Keratinocyte (primary cell): ENCODE measurements around the gene E2F3. TPM values are rescaled to one million over a fixed set of nuclear protein-coding genes. Genes with fewer than 3 reads are reported as not detected.

Source experiments
- DNase-seq: peaks from one replicate; pipeline ENCODE4 v3.0.0-alpha.2; 2011; ENCODE audit warnings: low read depth, missing footprints, low spot score
- FAIRE-seq: peaks from 2 replicates; lab custom pipeline; 2011; peaks lifted over from hg19 to GRCh38; lab: Jason Lieb, UNC
- H2AFZ ChIP-seq: 2 replicates; pipeline ENCODE4 v1.6.0; 2012; ENCODE audit warnings: low read length, control low read depth, inconsistent platforms; ENCODE audit not compliant: control insufficient read depth
- H3K27ac ChIP-seq: 2 replicates; pipeline ENCODE4 v1.5.1; 2011; ENCODE audit warnings: low read length; ENCODE audit not compliant: control insufficient read depth, insufficient read depth
- H3K27me3 ChIP-seq: 3 replicates; pipeline ENCODE4 v1.6.0; 2011; ENCODE audit warnings: low read length; ENCODE audit not compliant: control insufficient read depth, insufficient read depth; ENCODE audit errors: extremely low read depth
- H3K36me3 ChIP-seq, 2 experiments: 2 replicates in 1 of 2; 3 replicates in 1 of 2; pipeline ENCODE4 v1.5.1; 2011; ENCODE audit warnings: low read length in 2 of 2, mild to moderate bottlenecking in 1 of 2; ENCODE audit not compliant: control insufficient read depth in 2 of 2, insufficient read depth in 2 of 2; ENCODE audit errors: extremely low read depth in 1 of 2
- H3K4me1 ChIP-seq: 3 replicates; pipeline ENCODE4 v1.5.1; 2011; ENCODE audit warnings: low read length; ENCODE audit not compliant: control insufficient read depth, insufficient read depth; ENCODE audit errors: extremely low read depth
- H3K4me2 ChIP-seq: 3 replicates; pipeline ENCODE4 v1.6.0; 2011; ENCODE audit warnings: low read depth, low read length; ENCODE audit not compliant: control insufficient read depth, insufficient read depth; ENCODE audit errors: extremely low read depth
- H3K4me3 ChIP-seq, 3 experiments: fragments of 200-600 bp in 1 of 3; sonication (generic) in 1 of 3; 2 replicates in 2 of 3; 3 replicates in 1 of 3; pipeline ENCODE4 v1.5.1; 2011 to 2016; ENCODE audit warnings: low read length in 3 of 3, mild to moderate bottlenecking in 3 of 3, control low read depth in 2 of 3, inconsistent platforms in 1 of 3, low read depth in 1 of 3, mixed read lengths in 1 of 3, mixed run types in 1 of 3, moderate library complexity in 1 of 3; ENCODE audit not compliant: control insufficient read depth in 2 of 3, insufficient read depth in 2 of 3; ENCODE audit errors: extremely low read depth in 1 of 3
- H3K79me2 ChIP-seq: 2 replicates; pipeline ENCODE4 v1.6.0; 2012; ENCODE audit warnings: low read length; ENCODE audit not compliant: control insufficient read depth, insufficient read depth
- H3K9ac ChIP-seq: 3 replicates; pipeline ENCODE4 v1.6.0; 2011; ENCODE audit warnings: low read length; ENCODE audit not compliant: control insufficient read depth, insufficient read depth; ENCODE audit errors: extremely low read depth
- H3K9me1 ChIP-seq: 3 replicates; pipeline ENCODE4 v1.6.0; 2011; ENCODE audit warnings: low read length; ENCODE audit not compliant: control insufficient read depth, insufficient read depth; ENCODE audit errors: extremely low read depth
- H3K9me3 ChIP-seq: 2 replicates; pipeline ENCODE4 v1.5.1; 2012; ENCODE audit warnings: low read depth, low read length; ENCODE audit not compliant: control insufficient read depth
- H4K20me1 ChIP-seq: 3 replicates; pipeline ENCODE4 v1.6.0; 2011; ENCODE audit warnings: low read length; ENCODE audit not compliant: control insufficient read depth, insufficient read depth; ENCODE audit errors: extremely low read depth
- EZH2 ChIP-seq: IDR thresholded peaks from one replicate; pipeline ENCODE4 v1.6.1; 2012; ENCODE audit warnings: inconsistent platforms, mild to moderate bottlenecking, low read length, moderate library complexity
- dilution Hi-C: fragments of 300-500 bp; cut with MboI; formaldehyde crosslinking; loops from one replicate; pipeline ENCODE4 v1.7.0; 2020; ENCODE audit warnings: low sequenced_read_pairs; ENCODE audit not compliant: extremely low pct_ligation_motif_present
- polyA plus RNA-seq, 5 experiments: library from polyadenylated mRNA; depleted of rRNA in 3 of 5; stranded (reverse) in 3 of 5; stranded (forward) in 1 of 5; unstranded in 1 of 5; fragments of >200 nt; gene quantifications; 1 replicate in 1 of 5; 2 replicates in 3 of 5; 3 replicates in 1 of 5; pipeline versions ENCODE4 v1.2.1 to v1.2.3, GENCODE V29; 2011 to 2012; ENCODE audit warnings: missing spikeins in 2 of 5, low read depth in 1 of 5, low replicate concordance in 1 of 5
- TF ChIP-seq, protein P1 (sequence below), 3 experiments: IDR thresholded peaks in 1 of 3; conservative IDR thresholded peaks in 1 of 3; optimal IDR thresholded peaks in 1 of 3; 2 replicates in 2 of 3; 3 replicates in 1 of 3; pipeline versions ENCODE3 to v1.5.1; 2011; ENCODE audit warnings: low read length in 3 of 3, mild to moderate bottlenecking in 3 of 3, moderate library complexity in 2 of 3, control low read depth in 1 of 3, inconsistent platforms in 1 of 3; ENCODE audit not compliant: insufficient read depth in 2 of 3; ENCODE audit errors: extremely low read depth in 1 of 3

E2F3 gene
- polyA plus RNA-seq, 1 donor (not counting 4 experiments of a cell fraction or from before 2014, with no cell fraction given), result 14.6 TPM

DNA sequence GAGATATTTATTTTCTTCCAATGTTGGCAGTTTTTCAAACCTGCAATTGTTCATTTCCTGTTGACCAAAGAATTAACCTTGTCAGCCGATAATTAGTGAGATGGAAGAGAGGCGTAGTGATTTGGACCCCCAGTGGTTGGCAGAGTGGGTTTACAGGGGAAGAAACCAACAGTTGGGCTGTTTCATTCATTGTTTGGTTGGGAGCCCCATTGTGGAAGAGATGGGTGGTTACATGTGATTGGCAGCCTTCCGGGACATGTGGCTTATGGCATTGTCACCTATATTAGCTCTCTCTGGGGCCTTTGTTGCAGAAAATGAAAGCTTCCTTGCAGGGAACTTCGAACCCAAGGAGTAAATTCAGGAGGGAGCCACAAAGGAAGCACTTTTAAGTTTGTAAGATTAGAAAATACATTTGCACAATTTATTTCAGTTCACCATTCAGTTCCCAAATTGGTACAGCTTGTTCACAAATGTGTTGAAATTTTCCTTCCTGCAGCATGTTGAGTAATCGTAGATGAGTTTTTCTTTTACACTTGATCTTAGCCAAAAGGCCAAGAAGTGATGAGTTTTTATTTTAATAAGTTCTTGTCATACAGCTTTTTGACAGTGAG is 82.3 kb downstream of the E2F3 start:
- Histone ChIP-seq H3K27me3 (no peaks in the 10 kb centered on the region), H3K9me3 (no peaks in the 10 kb centered on the region), H3K4me2 (no peak overlapping the region), H3K27ac (no peak overlapping the region), H3K4me1 (no peaks in the 10 kb centered on the region), H3K4me3 (no peak overlapping the region), H3K9me1 (no peaks in the 10 kb centered on the region), H3K9ac (no peak overlapping the region), H2AFZ (no peak overlapping the region), H3K79me2 (peaks cover 7% of the 10 kb centered on the region), H4K20me1 (no peaks in the 10 kb centered on the region), H3K36me3 (peaks cover 19 to 34% of the 10 kb centered on the region in 2 experiments)
- dilution Hi-C loops, result no loop called here
- no peak for FAIRE-seq
- TF ChIP-seq EZH2, result no peak
- TF ChIP-seq, protein P1, sequence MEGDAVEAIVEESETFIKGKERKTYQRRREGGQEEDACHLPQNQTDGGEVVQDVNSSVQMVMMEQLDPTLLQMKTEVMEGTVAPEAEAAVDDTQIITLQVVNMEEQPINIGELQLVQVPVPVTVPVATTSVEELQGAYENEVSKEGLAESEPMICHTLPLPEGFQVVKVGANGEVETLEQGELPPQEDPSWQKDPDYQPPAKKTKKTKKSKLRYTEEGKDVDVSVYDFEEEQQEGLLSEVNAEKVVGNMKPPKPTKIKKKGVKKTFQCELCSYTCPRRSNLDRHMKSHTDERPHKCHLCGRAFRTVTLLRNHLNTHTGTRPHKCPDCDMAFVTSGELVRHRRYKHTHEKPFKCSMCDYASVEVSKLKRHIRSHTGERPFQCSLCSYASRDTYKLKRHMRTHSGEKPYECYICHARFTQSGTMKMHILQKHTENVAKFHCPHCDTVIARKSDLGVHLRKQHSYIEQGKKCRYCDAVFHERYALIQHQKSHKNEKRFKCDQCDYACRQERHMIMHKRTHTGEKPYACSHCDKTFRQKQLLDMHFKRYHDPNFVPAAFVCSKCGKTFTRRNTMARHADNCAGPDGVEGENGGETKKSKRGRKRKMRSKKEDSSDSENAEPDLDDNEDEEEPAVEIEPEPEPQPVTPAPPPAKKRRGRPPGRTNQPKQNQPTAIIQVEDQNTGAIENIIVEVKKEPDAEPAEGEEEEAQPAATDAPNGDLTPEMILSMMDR (optimal IDR thresholded peaks at IDR 0.05 in 1 of 3, IDR thresholded peaks at IDR 0.05 in 1 of 3, conservative IDR thresholded peaks at IDR 0.05 in 1 of 3; ENCODE audit: extremely low read depth in 1 of 3, insufficient read depth in 2 of 3, low read length in 3 of 3), result no peak
- DNase-seq, result no peak

DNA sequence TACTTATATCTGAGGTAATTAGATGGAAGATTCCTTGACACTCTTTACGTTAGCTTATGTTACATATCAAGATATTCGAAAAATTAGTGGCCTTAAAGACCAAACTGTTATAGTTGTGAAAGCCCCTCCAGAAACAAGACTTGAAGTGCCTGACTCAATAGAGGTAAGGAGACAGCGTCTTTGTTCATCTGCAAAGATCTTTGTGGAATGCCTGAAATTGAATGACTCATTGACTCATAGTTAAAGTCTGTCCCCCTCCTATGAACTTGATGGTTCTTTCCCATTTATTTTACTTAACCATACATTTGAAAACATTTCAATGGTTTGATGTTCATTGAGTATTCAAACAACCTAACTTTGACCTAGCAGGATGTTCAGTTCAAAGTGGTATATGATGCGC is 85.0 kb downstream of the E2F3 start:
- Histone ChIP-seq H3K4me3 (no peak overlapping the region), H3K9ac (no peak overlapping the region), H3K79me2 (peaks cover 2% of the 10 kb centered on the region), H4K20me1 (no peaks in the 10 kb centered on the region), H3K9me3 (no peaks in the 10 kb centered on the region), H3K27me3 (no peaks in the 10 kb centered on the region), H3K4me1 (no peaks in the 10 kb centered on the region), H3K4me2 (no peak overlapping the region), H2AFZ (no peak overlapping the region), H3K27ac (no peak overlapping the region), H3K9me1 (no peaks in the 10 kb centered on the region), H3K36me3 (peaks cover 19 to 30% of the 10 kb centered on the region in 2 experiments)
- TF ChIP-seq, protein P1 (optimal IDR thresholded peaks at IDR 0.05 in 1 of 3, IDR thresholded peaks at IDR 0.05 in 1 of 3, conservative IDR thresholded peaks at IDR 0.05 in 1 of 3; ENCODE audit: extremely low read depth in 1 of 3, insufficient read depth in 2 of 3, low read length in 3 of 3), result no peak
- no peak for TF ChIP-seq EZH2
- FAIRE-seq (no peak), DNase-seq (no peak)
- dilution Hi-C loops, result no loop called here
